Spleen (tissue), 11 donors: Measurements from ENCODE around the gene MAN1B1. TPM values are rescaled to one million over a fixed set of nuclear protein-coding genes. Genes with fewer than 3 reads are reported as not detected.

ENCODE experiments used
- DNase-seq: peaks from one replicate; pipeline ENCODE4 v3.0.0-alpha.2; 2020
- H3K27ac ChIP-seq, 8 donors: fragments of 200-600 bp; sonication (generic) in 7 of 8; 1 replicate in 4 of 8; 2 replicates in 4 of 8; pipeline versions ENCODE4 v1.5.0 to v1.8.0; 2016 to 2021; ENCODE audit warnings: inconsistent platforms in 4 of 8, mild to moderate bottlenecking in 4 of 8, moderate library complexity in 1 of 8
- H3K27me3 ChIP-seq, 7 donors: fragments of 200-600 bp; sonication (generic) in 6 of 7; replicated peaks in 1 of 7; 1 replicate in 4 of 7; 2 replicates in 3 of 7; pipeline versions ENCODE4 v1.5.0 to v1.8.0; 2016 to 2021; ENCODE audit warnings: inconsistent platforms in 3 of 7, mild to moderate bottlenecking in 1 of 7
- H3K36me3 ChIP-seq, 6 donors: fragments of 200-600 bp; sonication (generic) in 5 of 6; 1 replicate in 4 of 6; 2 replicates in 2 of 6; pipeline versions ENCODE4 v1.5.0 to v1.8.0; 2016 to 2021; ENCODE audit warnings: inconsistent platforms in 2 of 6
- H3K4me1 ChIP-seq, 6 donors: fragments of 200-600 bp; sonication (generic) in 5 of 6; 1 replicate in 3 of 6; 2 replicates in 3 of 6; pipeline versions ENCODE4 v1.5.0 to v1.8.0; 2016 to 2021; ENCODE audit warnings: inconsistent platforms in 3 of 6
- H3K4me3 ChIP-seq, 8 donors: fragments of 200-600 bp; sonication (generic) in 7 of 8; 1 replicate in 4 of 8; 2 replicates in 4 of 8; pipeline versions ENCODE4 v1.5.0 to v1.8.0; 2016 to 2021; ENCODE audit warnings: inconsistent platforms in 4 of 8, mild to moderate bottlenecking in 4 of 8, moderate library complexity in 2 of 8
- H3K9me3 ChIP-seq, 8 donors: fragments of 200-600 bp; sonication (generic) in 7 of 8; 1 replicate in 4 of 8; 2 replicates in 4 of 8; pipeline versions ENCODE4 v1.5.0 to v1.8.0; 2016 to 2021; ENCODE audit warnings: inconsistent platforms in 4 of 8
- POLR2A ChIP-seq, 3 donors: fragments of 450-650 bp; IDR thresholded peaks; one replicate each; pipeline ENCODE4 v1.5.1; 2017; ENCODE audit warnings: antibody characterized with exemption in 3 of 3, mild to moderate bottlenecking in 1 of 3
- POLR2AphosphoS5 ChIP-seq, 3 donors: sonication (generic); formaldehyde crosslinking; IDR thresholded peaks; one replicate each; pipeline ENCODE4 v1.5.1; 2017; ENCODE audit warnings: antibody characterized with exemption in 3 of 3
- WGBS, 5 donors: extraction: QIAGEN DNeasy Blood & Tissue Kit in 3 of 5; methylation state at CpG; one replicate each; pipeline versions ENCODE4 v1.1.5 to v1.1.7; 2013 to 2018; 5-methylcytosine and 5-hydroxymethylcytosine counted together
- intact Hi-C: fragments of 100-400 bp; cut with DNase I; formaldehyde crosslinking; loops from one replicate; pipeline ENCODE4 v1.15.0; 2023; ENCODE audit warnings: low total_unique reads
- polyA plus RNA-seq, 3 donors: library from polyadenylated mRNA; stranded (reverse); fragments of 200-250 nt; gene quantifications; one replicate each; pipeline ENCODE4 v1.2.1, GENCODE V29; 2013
- total RNA-seq, 7 donors: library from RNA; depleted of rRNA in 3 of 7; stranded (reverse); fragments of >200 nt in 3 of 7; fragmentation: NEBNext Ultra II Directional in 4 of 7; extraction: Animal tissue kit (Norgen Biotek cat#: 25700) in 4 of 7; gene quantifications; one replicate each; pipeline versions ENCODE4 v1.1.0 to v1.2.1, GENCODE V29; 2016 to 2021
- TF ChIP-seq, protein P1 (sequence below), 11 experiments: fragments of 200-600 bp in 7 of 11; fragments of 450-650 bp in 4 of 11; sonication (generic) in 4 of 11; IDR thresholded peaks in 8 of 11; conservative IDR thresholded peaks in 3 of 11; 1 replicate in 7 of 11; 2 replicates in 4 of 11; pipeline versions ENCODE4 v1.4.0 to v1.8.0; 2016 to 2021; ENCODE audit warnings: antibody characterized with exemption in 11 of 11, inconsistent platforms in 4 of 11, mild to moderate bottlenecking in 1 of 11
- donor health status: healthy with polysubstance abuse.
- donor health status: DM: no; HTN: no; CAD: no; lungs with moderate emphysema.
- donor health status: DM: no; HTN: no; CAD: no.
- donor health status: Bipolar disorder and iron deficiency.
- donor health status: healthy.
- donor health status: DM: no; HTN: no; CAD: no.
- donor health status: DM: yes; HTN: yes; CAD: no.

Gene MAN1B1
- total and polyA plus RNA-seq, 10 donors, result 43.2 to 112 (median 52.8) TPM

DNA sequence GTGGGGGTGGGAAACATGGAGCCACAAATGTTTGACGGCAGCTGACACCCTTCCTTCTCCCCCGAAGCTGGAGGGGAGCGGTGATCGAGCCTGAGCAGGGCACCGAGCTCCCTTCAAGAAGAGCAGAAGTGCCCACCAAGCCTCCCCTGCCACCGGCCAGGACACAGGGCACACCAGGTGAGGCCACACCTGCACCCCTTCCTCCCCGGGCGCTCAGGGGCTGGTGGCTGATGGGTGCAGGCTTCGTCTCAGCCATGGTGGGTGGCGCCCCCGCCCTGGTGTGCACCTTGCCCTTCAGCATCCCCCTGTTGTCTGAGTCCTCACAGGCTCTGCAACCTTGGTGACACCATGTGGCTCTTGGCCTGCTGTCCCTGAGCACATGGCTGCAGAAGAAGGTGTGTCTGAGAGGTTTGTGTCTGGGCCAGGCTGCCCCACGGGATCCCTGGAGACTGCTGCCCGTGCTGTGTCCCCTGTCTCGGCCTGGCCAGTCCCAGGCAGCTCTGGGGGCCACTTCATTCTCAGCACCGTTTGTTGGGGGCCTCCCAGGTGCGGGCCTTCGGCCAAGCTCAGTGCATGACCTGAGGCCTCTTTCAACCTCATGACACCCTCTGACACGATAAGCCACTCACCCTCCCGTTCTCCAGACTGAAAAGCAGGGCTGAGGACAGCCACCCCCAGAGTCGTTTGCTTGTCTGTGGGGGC, 11.1 kb downstream of the MAN1B1 start:
- Histone ChIP-seq H3K36me3 (peaks cover 0 to 100% (median 62%) of the 10 kb centered on the region in 6 donors), H3K4me1 (peaks cover 0 to 20% (median 8%) of the 10 kb centered on the region in 6 donors), H3K9me3 (no peaks in the 10 kb centered on the region), H3K27ac (peak overlapping the region in 1 of 8 donors; percentile 86), H3K4me3 (no peak overlapping the region), H3K27me3 (no peaks in the 10 kb centered on the region)
- TF ChIP-seq, protein P1, sequence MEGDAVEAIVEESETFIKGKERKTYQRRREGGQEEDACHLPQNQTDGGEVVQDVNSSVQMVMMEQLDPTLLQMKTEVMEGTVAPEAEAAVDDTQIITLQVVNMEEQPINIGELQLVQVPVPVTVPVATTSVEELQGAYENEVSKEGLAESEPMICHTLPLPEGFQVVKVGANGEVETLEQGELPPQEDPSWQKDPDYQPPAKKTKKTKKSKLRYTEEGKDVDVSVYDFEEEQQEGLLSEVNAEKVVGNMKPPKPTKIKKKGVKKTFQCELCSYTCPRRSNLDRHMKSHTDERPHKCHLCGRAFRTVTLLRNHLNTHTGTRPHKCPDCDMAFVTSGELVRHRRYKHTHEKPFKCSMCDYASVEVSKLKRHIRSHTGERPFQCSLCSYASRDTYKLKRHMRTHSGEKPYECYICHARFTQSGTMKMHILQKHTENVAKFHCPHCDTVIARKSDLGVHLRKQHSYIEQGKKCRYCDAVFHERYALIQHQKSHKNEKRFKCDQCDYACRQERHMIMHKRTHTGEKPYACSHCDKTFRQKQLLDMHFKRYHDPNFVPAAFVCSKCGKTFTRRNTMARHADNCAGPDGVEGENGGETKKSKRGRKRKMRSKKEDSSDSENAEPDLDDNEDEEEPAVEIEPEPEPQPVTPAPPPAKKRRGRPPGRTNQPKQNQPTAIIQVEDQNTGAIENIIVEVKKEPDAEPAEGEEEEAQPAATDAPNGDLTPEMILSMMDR (IDR thresholded peaks at IDR 0.05 in 8 of 11, conservative IDR thresholded peaks at IDR 0.05 in 3 of 11), result no peak
- TF ChIP-seq POLR2AphosphoS5 (IDR thresholded peaks at IDR 0.05), result peak in 1 of 3 donors; percentile 17
- DNase-seq, result no peak
- WGBS, 5 donors, result 89 to 97% (median 93%) methylated on average over 3 to 20 of the region's 20 CpGs
- intact Hi-C loops, result no loop called here

DNA sequence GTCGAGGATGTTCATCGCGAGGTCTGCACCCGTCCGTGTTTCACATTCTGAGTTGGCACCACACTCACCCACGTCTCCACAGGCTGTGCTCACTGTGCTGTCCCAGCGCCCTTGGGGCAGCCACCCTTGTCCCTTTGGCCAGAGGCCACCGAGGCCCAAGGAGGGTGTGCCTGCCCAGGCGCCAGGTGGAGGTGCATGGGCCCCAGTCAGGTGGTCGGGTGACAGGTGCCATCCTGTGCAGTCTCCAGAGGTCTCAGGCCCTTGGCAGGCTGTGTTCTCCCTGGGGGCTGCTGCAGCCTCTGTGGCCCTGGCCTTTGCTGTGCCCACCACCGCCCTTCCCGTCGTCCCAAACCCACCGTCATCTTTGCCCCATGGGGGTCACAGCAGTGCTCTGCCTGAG, 12.4 kb downstream of the MAN1B1 start:
- H3K9me3 ChIP-seq, result no peaks in the 10 kb centered on the region
- intact Hi-C loops, result no loop called here
- WGBS, 5 donors, result 90 to 96% (median 93%) methylated on average over 10 to 14 of the region's 14 CpGs
- no peak overlapping the region for H3K27ac ChIP-seq
- no peaks in the 10 kb centered on the region for H3K27me3 ChIP-seq
- H3K4me1 ChIP-seq, result peaks cover 0 to 20% (median 8%) of the 10 kb centered on the region in 6 donors
- peaks cover 0 to 100% (median 70%) of the 10 kb centered on the region in 6 donors for H3K36me3 ChIP-seq
- H3K4me3 ChIP-seq, result no peak overlapping the region
- no peak for DNase-seq
- peak in 1 of 3 donors; percentile 16 for TF ChIP-seq POLR2AphosphoS5 (IDR thresholded peaks at IDR 0.05)
- TF ChIP-seq, protein P1 (IDR thresholded peaks at IDR 0.05 in 8 of 11, conservative IDR thresholded peaks at IDR 0.05 in 3 of 11), result no peak

DNA sequence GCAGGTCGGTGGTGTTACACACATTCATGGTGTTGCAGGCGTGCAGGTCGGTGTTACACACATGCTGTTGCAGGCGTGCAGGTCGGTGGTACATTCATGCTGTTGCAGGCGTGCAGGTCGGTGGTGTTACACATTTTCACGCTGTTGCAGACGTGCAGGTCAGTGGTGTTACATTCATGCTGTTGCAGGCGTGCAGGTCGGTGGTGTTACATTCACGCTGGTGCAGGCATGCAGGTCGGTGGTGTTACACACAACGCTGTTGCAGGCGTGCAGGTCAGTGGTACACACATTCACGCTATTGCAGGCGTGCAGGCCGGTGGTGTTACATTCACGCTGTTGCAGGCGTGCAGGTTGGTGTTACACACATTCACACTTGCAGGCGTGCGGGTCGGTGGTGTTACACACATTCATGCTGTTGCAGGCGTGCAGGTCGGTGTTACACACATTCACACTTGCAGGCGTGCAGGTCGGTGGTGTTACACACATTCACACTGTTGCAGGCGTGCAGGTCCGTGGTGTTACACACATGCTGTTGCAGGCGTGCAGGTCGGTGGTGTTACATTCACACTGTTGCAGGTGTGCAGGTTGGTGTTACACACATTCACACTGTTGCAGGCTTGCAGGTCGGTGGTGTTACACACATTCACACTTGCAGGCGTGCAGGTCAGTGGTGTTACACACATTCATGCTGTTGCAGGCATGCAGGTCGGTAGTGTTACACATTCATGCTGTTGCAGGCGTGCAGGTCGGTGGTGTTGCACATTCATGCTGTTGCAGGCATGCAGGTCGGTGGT, 16.6 kb downstream of the MAN1B1 start:
- TF ChIP-seq, protein P1 (IDR thresholded peaks at IDR 0.05 in 8 of 11, conservative IDR thresholded peaks at IDR 0.05 in 3 of 11), result no peak
- TF ChIP-seq POLR2A (IDR thresholded peaks at IDR 0.05) (no peak), POLR2AphosphoS5 (IDR thresholded peaks at IDR 0.05) (no peak)
- no peak overlapping the region for H3K4me3 ChIP-seq
- intact Hi-C loops, result no loop called here
- no peaks in the 10 kb centered on the region for H3K9me3 ChIP-seq
- H3K36me3 ChIP-seq, result peaks cover 0 to 100% (median 86%) of the 10 kb centered on the region in 6 donors
- no peaks in the 10 kb centered on the region for H3K4me1 ChIP-seq
- no peak overlapping the region for H3K27ac ChIP-seq
- DNase-seq, result no peak
- 91 to 95% (median 93%) methylated on average over 37 of the region's 37 CpGs for WGBS, 5 donors
- H3K27me3 ChIP-seq, result no peaks in the 10 kb centered on the region
